OCI-LY7 (cell line): ENCODE results near the gene ITGB7.

ENCODE experiments used
- EZH2phosphoT487 ChIP-seq: fragments of 200-600 bp; sonication (generic); IDR thresholded peaks from 2 replicates; pipeline ENCODE4 v1.6.1; 2018; ENCODE audit warnings: low read depth, borderline replicate concordance, mild to moderate bottlenecking, mixed run types, antibody characterized with exemption, low read length, moderate library complexity, mixed read lengths
- TF ChIP-seq, protein P1 (sequence below): fragments of 200-600 bp; sonication (generic); conservative IDR thresholded peaks from 2 replicates; pipeline ENCODE4 v1.5.1; 2014; ENCODE audit warnings: mild to moderate bottlenecking, antibody characterized with exemption, low read length, moderate library complexity, mixed read lengths

DNA sequence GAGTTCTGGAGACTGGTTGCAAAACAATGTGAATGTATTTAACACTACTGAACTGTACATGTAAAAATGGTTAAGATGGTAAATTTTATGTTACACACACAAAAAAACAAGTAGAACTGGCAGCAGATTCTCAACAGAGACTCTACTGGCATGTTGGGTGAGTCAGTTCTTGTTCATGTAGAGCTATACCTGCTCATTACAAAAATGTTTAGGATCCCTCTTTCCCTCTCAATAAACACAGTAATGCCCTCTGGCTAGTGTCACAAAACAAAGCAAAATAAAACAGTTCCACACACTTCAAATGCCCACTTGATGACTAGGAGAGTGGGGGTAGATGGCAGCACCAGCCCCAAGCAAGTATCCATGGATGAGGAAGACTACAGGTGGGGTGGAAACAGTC lies 40.2 kb downstream of the ITGB7 start:
- TF ChIP-seq, protein P1, sequence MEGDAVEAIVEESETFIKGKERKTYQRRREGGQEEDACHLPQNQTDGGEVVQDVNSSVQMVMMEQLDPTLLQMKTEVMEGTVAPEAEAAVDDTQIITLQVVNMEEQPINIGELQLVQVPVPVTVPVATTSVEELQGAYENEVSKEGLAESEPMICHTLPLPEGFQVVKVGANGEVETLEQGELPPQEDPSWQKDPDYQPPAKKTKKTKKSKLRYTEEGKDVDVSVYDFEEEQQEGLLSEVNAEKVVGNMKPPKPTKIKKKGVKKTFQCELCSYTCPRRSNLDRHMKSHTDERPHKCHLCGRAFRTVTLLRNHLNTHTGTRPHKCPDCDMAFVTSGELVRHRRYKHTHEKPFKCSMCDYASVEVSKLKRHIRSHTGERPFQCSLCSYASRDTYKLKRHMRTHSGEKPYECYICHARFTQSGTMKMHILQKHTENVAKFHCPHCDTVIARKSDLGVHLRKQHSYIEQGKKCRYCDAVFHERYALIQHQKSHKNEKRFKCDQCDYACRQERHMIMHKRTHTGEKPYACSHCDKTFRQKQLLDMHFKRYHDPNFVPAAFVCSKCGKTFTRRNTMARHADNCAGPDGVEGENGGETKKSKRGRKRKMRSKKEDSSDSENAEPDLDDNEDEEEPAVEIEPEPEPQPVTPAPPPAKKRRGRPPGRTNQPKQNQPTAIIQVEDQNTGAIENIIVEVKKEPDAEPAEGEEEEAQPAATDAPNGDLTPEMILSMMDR: no peak
- TF ChIP-seq EZH2phosphoT487: no peak
